NCI-H1092 (cell line): ENCODE measurements around the gene C19orf53.

Experiments
- DNase-seq: peaks from one replicate; lab custom pipeline; 2025; lab: John Stamatoyannopoulos, UW

The C19orf53 gene

GRCh38 chr19:13796301-13797057 lies 22.2 kb downstream of the C19orf53 start:
- no peak for DNase-seq

- no peak for DNase-seq
These were observed 22.8 kb downstream of the C19orf53 start for GRCh38 chr19:13797058-13797440.

GRCh38 chr19:13797870-13798269 lies 23.6 kb downstream of the C19orf53 start:
- no peak for DNase-seq

DNA sequence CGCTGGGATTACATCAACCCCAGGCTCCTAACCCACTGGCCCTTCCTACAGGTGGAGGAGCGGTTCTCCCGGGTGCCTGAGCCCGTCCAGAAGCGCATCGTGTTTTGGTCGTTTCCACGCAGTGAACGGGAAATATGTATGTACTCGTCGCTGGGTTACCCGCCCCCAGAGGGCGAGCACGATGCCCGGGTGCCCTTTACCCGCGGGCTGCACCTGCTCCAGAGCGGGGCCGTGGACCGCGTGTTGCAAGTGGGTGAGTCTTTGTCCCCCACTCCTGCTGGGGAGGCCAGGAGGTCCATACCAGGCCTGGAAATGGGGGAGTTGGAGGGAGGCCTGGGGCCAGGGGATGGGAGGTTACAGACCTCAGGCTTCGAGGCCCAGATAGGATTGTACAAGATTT lies 25.4 kb downstream of the C19orf53 start:
- no peak for DNase-seq

DNA sequence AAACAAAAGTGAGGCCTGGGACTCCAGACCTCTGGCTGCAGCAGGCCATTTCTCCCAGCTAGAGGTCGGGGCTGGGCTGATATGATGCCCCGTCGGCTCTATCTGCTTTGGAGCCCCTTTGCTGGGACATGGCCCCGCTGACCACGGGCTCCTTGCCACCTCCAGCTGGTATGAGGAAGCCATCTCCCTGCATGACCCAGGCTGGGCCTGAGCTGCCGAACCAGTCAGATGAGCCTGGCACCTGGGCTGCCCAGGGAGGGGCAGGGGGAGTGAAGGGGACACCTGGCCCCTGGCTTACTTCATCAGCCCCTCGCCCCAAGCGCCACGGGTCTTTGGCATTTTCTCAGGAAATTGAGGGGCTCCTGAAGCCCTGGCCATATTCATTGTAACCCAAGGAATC lies 28.8 kb downstream of the C19orf53 start:
- no peak for DNase-seq

GRCh38 chr19:13804830-13805683 lies 30.8 kb downstream of the C19orf53 start:
- no peak for DNase-seq

- no peak for DNase-seq
These were observed 32.5 kb downstream of the C19orf53 start for GRCh38 chr19:13806728-13807127.

DNA sequence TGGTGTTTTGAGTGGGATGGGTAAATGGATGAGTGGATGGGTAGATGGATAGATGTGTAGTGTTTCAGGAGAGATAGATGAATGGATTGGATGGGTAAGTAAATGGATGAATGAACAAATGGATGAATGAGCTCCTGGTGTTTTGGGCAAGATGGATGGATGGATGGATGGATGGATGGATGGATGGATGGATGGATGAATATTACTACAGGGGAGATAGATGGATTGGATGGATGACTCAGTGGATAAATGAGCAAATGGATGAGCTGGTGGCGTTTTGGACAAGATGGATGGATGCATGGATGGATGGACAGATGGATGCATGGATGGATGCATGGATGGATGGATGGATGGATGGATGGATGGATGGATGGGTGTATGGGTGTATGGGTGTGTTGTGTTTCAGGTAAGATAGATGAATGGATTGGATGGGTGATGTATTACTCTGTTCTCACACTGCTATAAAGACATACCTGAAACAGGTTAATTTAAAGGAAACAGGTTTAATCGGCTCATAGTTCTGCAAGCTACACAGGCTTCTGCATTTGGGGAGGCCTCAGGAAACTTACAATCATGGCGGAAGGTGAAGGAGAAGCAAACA lies 33.3 kb downstream of the C19orf53 start:
- DNase-seq = no peak

GRCh38 chr19:13808856-13809255 lies 34.6 kb downstream of the C19orf53 start:
- DNase-seq = no peak

- DNase-seq = no peak
These were observed 38.3 kb downstream of the C19orf53 start for GRCh38 chr19:13812544-13812943.

GRCh38 chr19:13813147-13813546 lies 38.9 kb downstream of the C19orf53 start:
- DNase-seq = no peak

DNA sequence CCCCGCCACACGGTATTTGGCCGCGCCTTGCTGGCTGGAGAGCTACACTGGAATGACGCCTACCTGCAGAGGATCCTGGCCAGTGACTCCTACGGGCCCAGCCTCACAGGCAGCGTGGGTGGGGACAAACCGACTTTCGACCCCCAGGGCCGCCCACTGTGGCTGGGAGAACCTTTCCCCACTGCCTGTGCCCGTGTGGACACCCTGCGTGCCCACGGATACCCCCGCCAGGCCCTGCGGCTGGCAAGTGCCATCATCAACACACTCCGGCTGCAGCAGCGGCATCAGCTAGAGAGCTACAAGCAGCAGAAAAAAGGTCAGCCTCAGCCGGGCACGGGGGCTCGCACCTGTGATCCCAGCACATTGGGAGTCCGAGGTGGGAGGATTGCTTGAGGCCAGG lies 40.3 kb downstream of the C19orf53 start:
- DNase-seq = no peak

DNA sequence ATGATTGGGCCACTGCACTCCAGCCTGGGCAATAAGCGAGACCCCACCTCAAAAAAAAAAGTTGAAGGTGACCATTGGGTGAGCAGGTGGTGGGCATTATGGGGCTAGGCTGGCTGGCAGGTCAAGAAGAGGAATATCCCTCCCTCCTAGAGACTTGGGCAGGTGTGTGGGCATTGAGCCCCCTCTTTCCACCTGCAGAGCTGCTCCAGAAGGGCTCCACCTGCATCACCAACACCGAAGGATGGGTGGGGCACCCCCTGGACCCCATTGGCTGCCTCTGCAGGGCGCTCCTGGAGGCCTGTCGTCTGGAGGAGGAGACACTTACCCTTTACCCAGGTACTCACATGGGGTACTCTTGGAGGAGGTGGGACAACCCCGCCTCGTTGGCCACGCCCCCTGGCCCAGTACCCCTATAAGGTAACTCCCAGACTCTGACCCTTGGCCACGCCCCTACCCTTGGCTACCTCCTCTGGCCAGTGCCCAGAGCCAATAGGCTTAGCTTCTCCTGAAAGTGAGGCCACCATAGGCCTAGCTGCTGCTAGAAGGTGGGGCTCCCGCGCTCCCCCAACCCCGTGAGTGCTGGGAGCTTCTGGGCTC lies 42.9 kb downstream of the C19orf53 start:
- no peak for DNase-seq

GRCh38 chr19:13817615-13818371 lies 43.5 kb downstream of the C19orf53 start:
- DNase-seq = no peak

DNA sequence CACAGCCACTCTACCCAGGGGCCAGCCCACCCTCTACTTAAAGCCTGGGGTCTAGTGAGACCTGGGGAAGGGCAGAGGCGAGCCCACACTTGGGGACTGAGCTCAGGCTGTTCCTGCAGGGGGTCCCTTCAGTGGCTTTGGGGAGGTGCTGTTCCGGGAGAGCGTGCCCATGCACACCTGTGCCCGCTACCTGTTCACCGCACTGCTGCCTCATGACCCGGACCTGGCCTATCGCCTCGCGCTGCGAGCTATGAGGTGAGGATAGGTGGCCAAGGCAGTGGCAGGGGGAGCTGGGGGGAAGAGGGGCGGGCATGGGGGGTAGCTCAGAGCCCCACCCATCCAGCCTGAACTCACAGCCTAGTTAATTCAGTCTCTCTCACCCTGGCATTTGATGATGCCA lies 45.0 kb downstream of the C19orf53 start:
- no peak for DNase-seq

GRCh38 chr19:13821292-13821691 lies 47.0 kb downstream of the C19orf53 start:
- no peak for DNase-seq

GRCh38 chr19:13823256-13823655 lies 49.0 kb downstream of the C19orf53 start:
- DNase-seq = no peak

DNA sequence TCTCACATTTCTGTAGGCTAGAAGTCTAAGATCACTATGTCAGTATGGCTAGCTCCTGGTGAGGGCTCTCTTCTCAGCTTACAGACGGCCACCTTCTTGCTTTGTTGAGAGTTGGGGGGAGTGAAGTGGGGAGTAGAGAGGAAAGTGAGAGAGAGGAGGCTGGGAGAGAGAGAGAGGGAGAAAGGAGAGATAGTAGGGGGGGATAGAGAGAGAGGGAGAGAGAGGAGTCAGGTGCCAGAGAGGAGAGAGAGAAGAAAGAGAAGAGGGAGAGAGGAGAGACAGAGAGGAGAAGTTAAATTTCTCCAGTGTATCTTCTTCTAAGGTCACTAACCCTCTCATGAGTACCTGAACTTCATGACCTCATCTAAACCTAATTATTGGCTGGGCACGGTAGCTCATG lies 49.6 kb downstream of the C19orf53 start:
- no peak for DNase-seq

DNA sequence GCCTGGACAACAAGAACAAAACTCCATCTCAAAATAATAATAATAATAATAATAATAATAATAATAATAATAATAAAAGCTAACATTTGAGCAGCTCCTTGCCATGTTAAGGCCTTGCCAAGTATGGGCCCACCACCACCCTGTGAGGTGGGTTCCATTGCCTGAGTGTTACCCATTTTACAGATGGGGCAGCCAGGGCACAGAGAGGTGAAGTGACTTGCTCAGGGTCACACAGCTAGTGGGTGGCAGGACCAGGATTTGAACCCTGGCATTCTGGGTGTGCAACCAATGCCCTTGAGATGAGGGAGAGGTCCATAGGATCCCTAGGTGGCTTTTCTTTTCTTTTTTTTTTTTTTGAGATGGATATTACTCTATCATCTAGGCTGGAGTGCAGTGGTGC lies 50.4 kb downstream of the C19orf53 start:
- DNase-seq = no peak

DNA sequence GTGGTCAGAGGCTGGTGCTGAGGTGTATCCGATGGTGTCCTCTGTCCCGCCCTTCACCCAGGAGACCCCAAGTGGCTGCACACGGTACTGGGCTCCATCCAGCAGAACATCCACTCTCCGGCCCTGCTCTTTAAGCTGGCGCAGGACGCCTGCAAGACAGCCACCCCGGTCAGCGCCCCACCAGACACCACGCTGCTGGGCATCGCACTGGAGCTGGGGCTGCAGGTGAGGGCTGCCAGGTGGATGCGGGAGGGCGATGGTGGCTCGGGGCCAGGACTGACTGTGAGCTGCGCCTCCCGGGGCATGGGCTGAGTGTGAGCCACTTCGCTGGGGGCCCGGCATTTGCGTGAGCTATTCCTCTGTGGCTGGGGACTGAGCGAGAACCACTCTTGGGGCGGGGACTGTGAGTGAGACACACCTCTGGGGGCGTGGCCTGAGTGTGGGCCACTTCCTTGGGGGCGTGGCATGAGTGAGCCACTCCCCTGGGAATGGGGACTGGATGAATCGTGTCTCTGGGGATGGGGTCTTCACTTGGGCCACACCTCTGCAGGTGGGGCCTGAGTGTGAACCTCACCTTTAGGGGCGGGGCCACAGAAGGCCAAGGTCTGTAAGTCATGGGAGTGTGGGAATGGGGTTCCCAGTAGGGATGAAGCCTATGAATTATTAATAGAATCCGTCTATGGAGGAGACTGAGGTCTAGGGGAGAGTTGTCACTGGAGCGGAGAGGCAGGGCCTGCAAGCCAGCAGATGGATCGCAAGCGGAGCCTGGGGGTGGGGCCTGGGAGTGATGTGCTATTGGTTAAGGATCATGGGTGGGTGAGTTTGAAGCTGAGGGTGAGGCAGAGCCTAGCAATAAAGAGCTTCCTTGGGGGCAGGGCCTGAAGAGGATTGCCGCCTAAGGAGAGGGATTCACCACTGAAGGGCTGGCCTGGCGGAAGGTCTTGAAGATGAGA lies 51.5 kb downstream of the C19orf53 start:
- DNase-seq = no peak
